Inflammatory macrophage treated with lipopolysaccharide for 4 hours (primary cell): ENCODE measurements around the gene ZNF500.
"Not testable (repeated sequence)": the region's sequence is repeated elsewhere in the genome, so short reads cannot be mapped to it uniquely, and the experiment has no call there.

ENCODE experiments used
- DNase-seq: peaks from one replicate; pipeline ENCODE4 v3.0.0-alpha.2; 2020

The ZNF500 gene

GRCh38 chr16:4795828-4796572, 29.0 kb upstream of the ZNF500 start:
- no peak for DNase-seq

- no peak for DNase-seq
Measured at GRCh38 chr16:4795181-4795827, 28.3 kb upstream of the ZNF500 start, which contains the start of gene SMIM22. TSS of gene SMIM22 (plus strand) at chr16:4795369. CDS start at chr16:4795735, 366 bp downstream.

DNA sequence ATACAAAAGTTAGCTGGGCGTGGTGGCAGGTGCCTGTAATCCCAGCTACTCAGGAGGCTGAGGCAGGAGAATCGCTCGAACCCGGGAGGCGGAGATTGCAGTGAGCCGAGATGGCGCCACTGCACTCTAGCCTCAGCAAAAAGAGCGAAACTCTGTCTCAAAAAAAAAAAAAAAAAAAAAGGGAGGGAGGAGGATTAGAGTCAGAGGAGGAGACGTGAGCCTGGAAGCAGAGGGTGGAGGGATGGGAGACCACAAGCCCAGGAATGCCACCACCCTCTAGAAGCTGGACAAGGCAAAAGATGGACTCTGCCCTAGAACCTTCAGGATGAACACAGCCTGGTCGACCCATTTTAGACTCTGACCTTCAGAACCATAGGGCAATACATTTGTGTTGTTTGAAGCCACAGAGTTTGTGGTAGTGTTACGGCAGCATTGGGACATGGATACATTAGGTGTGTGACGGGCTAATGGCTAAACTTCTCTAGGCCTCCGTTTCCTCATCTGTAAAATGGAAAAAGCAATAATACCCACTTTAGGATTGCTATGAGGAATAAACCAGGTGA, 26.1 kb upstream of the ZNF500 start:
- no peak for DNase-seq

DNA sequence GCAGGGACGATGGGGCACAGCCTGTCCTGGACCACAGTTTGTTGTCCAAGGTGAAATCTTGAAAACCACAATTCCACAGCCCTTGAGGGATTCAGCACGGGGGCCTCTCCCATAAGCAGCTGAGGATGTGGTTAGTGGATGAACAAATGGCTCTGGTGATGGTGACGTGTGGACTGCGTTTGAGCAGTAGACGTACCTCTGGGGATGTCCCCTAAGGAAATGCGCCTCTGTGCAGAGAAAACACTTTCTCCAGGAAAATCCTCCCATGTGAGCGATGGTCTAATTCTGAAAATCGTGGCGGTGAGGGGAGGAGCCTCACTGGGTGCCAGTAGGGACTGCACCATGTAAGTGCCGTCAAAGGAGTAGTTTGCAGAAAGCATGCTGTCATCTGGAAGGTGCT, 23.9 kb upstream of the ZNF500 start:
- DNase-seq, result no peak

DNA sequence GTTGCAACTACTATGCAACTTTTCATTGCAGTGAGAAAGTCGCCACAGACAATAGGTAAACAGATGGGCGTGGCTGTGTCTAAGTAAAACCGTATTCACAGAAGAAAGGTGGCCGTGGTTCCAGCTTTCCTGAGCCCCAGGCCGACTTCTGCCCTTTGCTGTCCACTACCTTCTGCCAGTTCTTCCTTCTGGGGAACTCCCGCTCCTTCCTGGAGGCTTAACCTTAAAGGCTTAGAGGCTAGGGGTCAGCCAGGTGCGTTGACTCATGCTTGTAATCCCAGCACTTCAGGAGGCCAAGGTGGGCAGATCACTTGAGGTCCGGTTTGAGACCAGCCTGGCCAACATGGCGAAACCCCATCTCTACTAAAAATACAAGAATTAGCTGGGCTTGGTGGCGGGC, 23.3 kb upstream of the ZNF500 start:
- DNase-seq, result no peak

DNA sequence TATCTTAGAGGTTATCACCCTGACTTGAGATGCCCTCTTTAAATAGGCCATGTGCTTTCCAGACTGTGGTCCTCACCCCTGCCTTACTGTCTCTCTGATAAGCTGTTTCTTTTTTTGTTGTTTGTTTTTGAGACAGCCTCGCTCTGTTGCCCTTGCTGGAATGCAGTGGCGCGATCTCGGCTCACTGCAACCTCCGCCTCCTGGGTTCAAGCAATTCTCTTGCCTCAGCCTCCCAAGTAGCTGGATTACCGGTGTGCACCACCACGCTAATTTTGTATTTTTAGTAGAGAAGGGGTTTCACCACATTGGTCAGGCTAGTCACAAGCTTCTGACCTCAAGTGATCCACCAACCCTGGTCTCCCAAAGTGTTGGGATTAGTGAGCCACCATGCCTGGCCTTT, 21.9 kb upstream of the ZNF500 start:
- no peak for DNase-seq

DNA sequence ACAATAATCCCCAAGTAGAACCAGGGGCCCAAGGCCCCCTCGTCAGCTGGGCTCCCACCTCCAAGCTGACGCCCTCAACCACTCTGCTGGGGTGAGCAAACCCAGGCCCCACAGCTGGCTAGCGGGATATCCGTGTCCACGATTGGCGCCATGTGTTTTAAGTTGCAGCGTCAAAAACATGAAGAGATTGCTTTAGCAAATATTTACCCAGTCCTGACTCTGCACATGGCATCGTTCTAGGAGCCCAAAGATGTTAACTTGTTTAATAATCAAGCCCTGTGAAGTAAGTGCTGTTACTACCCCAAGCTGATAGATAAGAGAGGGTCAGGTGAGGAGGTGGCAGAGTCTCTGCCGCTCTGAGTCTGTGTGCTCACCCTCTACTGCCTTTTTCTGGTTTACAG, 21.5 kb upstream of the ZNF500 start:
- DNase-seq, result no peak

DNA sequence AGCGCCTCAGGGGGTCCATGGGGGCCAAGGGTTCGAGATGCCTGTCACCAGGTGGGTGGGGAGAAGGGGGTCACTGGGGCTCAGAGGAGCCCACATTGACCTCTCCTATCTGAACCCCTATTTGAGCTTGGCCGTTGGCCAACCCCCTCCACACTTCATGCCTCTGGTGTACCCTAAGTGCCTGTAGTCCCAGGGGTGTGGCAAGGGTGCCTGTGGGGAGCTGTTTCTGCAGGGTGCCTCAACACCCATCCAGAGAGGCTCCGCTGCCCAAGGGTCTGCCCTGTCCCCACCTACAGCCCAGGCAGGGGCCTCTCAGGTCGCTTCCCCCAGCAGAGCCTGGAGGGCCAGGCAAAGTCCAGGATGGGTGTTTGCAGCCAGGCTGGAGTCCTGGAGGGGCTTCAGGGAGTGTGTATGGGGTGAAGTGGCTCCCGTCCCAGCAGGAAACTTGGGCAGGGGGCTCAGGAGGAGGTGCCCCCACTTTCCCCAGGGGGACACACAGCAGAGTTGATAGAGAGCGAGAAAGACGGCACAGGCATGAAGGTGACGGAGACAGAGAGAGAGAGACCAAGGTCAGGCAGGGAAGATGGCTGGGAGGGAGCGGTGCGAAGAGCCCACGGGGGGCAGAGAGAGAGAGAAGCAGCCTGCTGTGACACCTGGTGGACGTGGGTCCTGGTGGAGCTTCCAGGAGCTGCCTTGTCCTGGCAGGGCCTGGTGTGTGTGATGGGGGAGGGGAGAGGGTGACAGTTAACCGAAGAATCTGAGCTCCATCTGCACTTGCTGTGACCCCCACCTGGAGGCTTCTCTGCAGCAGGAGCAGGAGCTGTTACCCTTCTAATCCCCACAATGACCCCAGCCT, 20.9 kb upstream of the ZNF500 start, which contains the start of gene SEPTIN12:
Gene SEPTIN12 (minus strand): TSS at position 719 of the 856 bp plus-strand sequence. CDS start 700 bp downstream, at position 19.
- no peak for DNase-seq

- no peak for DNase-seq
Measured at GRCh38 chr16:4787068-4787467, 20.1 kb upstream of the ZNF500 start.

GRCh38 chr16:4785758-4786433, 18.9 kb upstream of the ZNF500 start:
- DNase-seq, result no peak

DNA sequence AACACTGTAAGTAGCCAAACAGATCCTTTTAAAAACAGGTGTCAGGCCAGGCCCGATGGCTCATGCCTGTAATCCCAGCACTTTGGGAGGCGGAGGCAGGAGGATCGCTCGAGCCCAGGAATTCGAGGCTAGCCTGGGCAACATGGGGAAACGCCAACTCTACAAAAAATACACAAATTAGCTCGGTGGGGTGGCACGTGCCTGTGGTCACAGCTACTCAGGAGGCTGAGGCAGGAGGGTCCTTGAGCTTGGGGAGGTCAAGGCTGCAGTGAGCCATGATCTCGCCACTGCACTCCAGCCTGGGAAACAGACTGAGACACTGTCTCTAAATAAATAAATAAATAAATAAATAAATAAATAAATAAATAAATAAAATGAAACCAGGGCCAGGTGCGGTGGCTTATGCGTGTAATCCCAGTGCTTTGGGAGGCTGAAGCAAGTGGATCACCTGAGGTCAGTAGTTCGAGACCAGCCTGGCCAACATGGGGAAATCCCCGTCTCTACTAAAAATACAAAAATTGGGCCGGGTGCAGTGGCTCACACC, 17.6 kb upstream of the ZNF500 start:
- DNase-seq, result not testable (repeated sequence)

DNA sequence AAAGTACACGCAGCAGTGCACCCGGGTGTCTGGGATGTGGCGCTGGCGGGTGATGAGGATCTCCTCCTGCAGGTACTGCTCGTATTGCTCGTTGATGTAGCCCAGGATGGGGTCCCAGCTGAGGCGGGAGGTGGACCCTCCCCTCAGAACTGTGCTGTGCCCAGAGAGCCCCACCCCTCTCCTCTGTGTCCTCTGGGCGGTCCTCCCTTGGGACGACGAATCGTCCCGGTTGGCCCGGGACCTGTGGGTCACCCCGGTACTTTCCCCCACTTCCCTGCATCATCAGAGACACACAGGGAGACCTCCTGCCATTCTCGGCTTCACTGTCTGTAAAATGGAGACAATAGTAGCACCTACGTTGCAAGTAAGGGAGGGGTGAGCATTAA, 17.0 kb upstream of the ZNF500 start:
- no peak for DNase-seq

DNA sequence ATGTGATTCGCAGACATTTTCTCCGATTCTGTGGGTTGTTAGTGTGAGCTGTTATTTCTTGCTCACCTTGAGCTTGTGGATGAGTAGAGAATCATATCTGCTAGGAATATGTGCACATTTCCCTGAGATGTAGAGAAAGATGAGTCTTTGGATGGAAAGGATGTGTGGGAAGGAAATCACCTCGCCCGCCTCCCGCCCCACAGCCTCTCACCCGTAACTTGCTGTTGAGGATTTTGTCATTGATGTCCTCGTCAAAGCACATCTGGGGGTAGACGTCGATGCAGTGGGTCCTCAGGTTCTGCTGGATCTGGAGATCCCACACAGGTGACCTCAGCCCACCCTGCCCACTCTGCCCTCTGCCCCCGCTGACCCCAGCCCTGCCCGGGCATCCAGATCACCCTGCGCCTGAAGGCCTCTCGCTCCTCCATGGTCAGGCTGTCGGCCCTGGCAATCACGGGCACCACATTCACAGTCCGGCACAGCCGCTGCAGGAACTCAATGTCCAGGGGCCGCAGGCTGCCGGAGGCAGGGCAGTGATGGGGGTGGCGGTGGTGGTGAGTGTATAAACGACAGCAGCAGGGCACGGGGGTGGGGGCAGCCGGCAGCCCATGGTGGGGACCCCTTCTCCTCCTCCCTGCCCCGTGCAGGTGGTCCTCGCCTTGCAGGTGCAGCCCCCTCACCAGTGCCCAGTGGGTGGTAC, 16.4 kb upstream of the ZNF500 start:
- DNase-seq, result no peak

DNA sequence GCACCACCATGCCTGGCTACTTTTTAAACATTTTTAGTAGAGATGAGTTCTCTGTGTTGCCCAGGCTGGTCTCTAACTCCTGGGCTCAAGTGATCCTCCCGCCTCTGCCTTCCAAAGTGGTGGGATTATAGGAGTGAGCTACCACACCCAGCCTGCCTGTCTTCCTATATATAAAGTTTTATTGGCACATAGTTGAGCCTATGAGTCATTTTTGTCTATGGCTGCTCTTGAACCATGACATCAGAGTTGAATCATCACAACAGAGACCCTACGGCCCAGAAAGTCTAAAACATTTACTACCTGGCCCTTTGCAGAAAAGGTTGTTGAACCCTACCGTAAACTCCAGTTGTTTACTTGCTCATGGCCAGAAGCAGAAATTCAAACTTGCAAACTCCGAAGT, 13.3 kb upstream of the ZNF500 start:
- no peak for DNase-seq

DNA sequence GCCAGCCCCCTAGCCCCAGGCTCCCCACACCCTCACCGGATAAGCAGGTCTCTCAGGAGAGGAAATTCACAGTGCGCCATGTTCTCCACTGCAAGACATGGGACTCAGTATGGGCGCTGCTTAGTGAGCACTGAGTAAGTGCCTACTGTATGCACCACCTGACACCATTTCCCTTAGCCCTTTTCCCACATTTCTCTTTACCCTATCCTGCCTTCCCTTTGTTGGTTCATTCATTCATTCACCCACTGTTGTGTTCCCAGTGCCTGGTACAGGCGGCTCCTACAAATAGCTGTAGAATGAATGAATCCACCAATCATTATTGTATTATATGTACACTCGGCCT, 11.1 kb upstream of the ZNF500 start:
- no peak for DNase-seq

GRCh38 chr16:4777339-4778049, 10.5 kb upstream of the ZNF500 start:
- no peak for DNase-seq

GRCh38 chr16:4776141-4776705, 9.3 kb upstream of the ZNF500 start:
- DNase-seq, result no peak

- DNase-seq, result no peak
Measured at GRCh38 chr16:4775005-4775404, 8.0 kb upstream of the ZNF500 start.

DNA sequence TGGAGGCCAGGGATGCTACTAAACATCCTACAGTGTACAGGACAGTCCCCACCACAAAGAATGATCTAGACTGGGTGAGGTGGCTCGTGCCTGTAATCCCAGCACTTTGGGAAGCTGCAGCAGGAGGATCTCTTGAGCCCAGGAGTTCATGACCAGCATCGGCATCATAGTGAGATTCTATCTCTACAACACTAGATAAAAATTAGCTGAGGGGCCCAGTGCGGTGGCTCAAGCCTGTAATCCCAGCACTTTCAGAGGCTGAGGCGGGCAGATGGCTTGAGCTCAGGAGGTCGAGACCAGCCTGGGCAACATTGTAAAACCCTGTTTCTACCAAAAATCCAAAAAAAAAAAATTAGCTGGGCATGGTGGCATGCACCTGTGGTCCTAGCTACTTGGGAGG, 5.4 kb upstream of the ZNF500 start:
- DNase-seq, result no peak

GRCh38 chr16:4771646-4772045, 4.7 kb upstream of the ZNF500 start:
- no peak for DNase-seq

- DNase-seq, result no peak
Measured at GRCh38 chr16:4769306-4769638, 2.3 kb upstream of the ZNF500 start.
